AG08396 (cell line): Measurements from ENCODE around the gene ITLN1.

ENCODE experiments used
- DNase-seq: peaks from one replicate; pipeline ENCODE4 v3.0.0; 2012; ENCODE audit warnings: low spot score, mixed read lengths

The ITLN1 gene

GRCh38 chr1:160855181-160855981 lies 29.6 kb downstream of the ITLN1 start:
- DNase-seq = no peak

DNA sequence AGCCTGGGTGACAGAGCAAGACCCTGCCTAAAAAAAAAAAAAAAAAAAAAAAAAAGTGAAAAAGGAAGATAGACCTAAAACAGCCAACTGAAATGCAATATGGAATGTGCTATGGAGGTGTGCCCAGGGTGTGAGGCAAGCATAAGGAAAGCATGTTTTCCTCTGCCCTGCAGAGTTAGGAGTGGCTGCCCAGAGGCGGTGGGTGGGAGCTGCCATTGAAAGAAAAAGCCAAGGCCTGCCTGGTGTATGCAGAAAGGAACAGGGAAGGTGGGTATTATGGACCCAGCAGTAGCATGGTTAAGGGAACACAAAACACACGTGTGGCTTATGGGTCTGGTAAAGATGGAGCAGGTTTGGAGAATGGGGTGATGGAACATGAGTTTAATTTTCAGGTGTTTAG lies 31.2 kb downstream of the ITLN1 start:
- no peak for DNase-seq

DNA sequence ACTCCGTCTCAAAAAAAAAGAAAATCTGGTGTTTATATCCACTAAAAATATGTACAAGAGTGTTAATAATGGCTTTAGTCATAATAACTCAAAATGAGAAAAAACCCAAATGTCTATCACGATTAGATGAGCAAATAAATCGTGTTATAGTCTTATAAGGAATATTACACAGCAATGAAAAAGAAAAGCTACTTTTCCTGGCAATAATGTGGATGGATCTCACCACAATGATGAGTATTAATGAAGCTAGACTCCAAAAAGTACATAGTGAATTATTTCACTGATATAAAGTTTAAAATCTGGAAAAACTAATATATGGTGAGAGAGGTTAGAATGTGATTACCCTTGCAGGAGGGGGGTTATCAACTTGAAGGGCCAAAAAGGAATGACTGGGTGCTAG lies 32.0 kb downstream of the ITLN1 start:
- no peak for DNase-seq

GRCh38 chr1:160850993-160851392 lies 34.0 kb downstream of the ITLN1 start:
- DNase-seq = no peak

- no peak for DNase-seq
Observed at GRCh38 chr1:160850541-160850940, 34.4 kb downstream of the ITLN1 start.

DNA sequence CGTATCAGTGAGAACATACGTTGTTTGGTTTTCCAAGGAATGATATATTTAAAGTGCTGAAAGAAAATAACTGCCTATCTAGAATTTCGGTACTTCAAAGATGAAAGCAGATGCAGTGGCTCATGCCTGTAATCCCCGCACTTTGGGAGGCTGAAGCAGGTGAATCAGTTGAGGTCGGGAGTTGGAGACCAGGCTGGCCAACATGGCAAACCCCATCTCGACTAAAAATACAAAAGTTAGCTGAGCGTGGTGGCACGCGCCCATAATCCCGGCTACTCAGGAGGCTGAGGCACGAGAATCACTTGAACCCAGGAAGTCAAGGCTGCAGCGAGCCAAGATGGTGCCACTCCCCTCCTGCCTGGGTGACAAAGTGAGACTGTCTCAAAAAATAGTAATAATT lies 38.7 kb downstream of the ITLN1 start:
- DNase-seq = no peak

GRCh38 chr1:160844447-160845232 lies 40.3 kb downstream of the ITLN1 start:
- no peak for DNase-seq

GRCh38 chr1:160841079-160841478 lies 43.9 kb downstream of the ITLN1 start:
- DNase-seq = no peak

DNA sequence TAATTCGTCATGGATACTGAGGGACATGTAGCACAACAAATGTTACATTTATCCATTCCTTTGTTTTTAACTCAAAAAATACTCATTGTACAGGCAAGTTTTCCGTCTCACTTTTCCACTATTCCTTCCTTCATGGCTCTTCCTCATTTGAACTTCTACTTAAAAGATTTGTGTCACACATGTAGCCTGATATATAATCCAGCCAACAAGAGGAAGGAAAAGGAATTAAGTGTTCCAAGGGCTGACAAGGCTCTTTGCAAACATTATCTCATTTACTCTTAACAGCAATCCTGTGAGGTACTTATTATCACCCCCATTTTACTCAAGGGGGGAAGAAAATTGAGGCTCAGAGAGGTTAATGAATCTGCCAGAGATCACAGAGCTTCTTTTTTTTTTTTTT lies 45.2 kb downstream of the ITLN1 start:
- DNase-seq = no peak

DNA sequence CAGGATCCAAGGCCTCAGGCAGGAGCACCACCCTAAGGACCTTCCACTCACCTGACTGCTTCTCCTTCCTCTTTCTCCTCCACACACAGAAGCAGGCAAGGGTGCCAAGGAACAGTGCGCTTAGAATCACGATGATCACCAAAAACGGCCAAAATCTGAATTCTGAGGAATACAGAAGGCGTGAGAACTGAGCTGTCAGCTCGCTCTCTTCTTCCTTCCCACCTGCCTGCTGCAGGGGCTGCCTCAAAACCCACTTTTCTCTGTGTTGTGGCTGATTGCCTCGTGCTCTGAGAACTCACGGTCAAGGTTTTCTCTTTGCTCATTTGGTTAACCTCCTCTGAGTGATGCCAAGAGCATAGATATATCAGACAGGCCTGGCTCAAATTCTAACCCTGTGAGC lies 46.1 kb downstream of the ITLN1 start:
- no peak for DNase-seq

DNA sequence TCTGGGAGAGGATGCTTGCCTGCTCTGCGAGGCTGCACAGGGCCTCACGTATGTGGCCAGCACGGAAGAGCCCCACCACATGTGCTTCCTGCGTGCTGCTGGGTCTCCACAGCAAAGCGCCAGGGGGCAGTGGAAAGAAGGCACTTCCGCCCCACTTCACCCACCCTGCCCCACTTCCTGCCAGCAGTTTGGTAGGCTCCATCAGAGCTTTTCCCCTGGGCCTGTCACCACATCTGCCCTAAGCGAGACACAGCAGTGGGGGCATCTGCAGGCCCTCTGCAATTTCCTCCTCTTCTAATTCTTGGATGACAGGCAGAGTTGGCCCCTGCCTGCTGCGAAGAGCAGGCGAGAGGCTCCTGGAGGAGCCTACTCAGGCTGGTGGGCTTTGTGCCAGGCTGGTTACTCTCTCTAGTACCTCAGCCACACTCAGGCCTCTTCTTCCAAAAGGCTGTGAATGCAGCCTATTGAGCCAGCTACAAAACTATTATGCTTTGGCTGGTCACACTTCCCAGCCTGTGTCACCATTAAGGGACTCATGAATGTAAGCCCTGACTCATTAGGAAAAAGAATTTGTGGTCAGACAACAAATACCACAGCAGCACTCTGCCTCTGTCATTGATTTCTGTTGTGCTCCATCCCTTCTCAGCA lies 47.3 kb downstream of the ITLN1 start:
- no peak for DNase-seq

- no peak for DNase-seq
Observed at GRCh38 chr1:160836981-160837557, 47.9 kb downstream of the ITLN1 start.

DNA sequence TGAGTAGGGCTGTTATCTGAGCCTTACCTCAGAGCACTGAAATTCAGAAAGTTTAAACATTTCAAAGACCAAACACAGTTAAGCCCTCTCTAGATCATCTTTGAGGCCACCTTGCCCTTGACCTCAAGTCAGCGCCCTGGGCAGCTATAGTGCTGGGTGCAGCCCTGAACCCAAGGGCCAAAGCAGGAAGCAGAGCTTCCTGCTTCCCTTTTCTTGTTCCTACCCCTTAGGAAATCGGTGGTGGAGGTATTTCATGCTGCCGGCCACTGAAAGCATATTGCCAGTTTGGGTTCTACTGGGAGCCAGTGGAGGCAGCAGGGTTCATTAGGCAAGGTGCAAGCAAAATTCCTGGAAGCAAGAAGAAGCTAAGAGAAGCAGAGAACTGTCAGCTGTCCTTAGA lies 48.4 kb downstream of the ITLN1 start:
- DNase-seq = no peak

DNA sequence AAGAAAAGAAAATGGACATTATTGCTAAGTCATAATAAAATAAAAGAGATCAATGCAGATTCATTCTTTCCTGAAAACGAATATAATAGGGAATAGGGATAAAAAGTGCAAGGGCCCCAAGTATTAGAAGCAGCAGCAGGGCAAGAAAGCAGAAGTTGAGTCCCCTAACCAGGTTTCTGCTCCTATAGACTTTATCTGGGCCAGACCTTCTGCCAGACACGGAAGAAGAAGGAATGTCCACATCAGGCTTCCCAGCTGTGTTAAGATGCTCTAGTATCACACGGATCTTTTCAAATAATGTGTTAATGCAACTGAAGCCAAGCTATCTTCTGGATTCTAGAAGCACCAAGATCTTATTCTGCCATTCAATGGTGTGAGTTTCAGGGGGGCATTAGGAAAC lies 49.2 kb downstream of the ITLN1 start:
- DNase-seq = no peak

DNA sequence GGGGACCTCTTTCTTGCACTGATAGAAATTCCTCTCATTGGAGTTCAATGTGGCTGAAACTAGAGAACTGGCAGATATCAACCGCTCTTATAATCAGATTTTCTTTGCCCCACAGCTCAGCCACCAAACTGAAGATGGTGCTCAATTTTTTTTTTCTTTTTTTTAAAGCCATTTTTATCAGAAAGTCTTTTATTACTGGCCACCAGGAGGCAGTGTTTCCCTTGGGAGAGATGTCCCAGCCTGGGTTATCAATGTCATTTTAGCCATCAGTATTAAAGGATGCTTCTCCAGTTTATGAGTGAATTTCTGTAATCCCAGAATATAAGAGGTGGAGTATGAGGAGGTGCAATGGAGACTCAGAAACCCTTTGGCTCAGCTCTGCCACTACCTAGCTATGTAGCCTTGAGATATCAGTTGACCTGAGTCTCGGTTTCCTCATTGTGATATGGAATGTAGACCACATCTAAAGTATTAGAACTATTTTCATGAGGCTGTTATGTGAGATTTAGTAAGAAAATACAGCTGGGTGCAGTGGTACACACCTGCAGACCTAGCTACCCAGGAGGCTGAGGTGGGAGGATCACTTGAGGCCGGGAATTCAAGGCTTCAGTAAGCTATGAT lies 49.9 kb downstream of the ITLN1 start:
- peak; percentile 17 for DNase-seq

- peak; percentile 16 for DNase-seq
Observed at GRCh38 chr1:160830321-160831153, 54.4 kb downstream of the ITLN1 start.

DNA sequence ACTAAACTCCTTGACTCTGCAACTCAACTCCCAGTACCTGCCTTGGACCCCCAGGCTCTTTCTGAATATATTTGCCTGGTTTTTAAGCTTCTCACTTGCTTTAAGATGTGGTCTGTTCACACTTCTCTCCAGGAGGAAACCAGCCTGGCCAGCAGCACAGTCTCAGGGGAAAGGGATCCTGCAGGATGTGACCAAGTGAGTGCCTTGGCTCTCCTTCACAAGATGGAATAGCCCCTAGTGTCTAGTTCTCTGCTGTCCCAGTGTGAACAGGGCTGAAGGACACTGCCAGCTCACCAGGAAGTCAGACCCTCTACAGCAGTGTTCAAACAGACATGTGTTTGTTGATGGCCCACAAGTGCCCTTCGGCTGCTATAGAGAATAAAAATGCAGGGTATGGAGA lies 55.2 kb downstream of the ITLN1 start:
- DNase-seq = no peak

DNA sequence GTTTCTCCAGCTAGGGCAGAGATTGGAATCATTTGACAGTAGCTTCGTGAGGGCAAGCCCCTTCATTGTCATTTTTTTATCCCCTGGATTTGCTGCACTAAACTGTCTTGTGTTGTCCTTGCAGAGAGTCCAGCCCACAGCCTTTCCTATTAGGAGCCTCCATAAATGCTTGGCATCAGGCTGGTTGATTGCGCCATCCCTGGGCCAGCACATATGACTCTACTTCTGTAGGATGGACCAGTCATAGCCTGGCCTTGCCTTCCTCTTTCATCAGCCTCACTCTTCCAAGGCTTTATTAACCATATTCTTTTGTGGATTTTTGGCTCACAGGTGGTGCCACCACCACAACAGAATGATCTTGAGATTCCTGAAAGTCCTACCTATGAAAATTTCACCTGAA lies 57.6 kb downstream of the ITLN1 start:
- no peak for DNase-seq

DNA sequence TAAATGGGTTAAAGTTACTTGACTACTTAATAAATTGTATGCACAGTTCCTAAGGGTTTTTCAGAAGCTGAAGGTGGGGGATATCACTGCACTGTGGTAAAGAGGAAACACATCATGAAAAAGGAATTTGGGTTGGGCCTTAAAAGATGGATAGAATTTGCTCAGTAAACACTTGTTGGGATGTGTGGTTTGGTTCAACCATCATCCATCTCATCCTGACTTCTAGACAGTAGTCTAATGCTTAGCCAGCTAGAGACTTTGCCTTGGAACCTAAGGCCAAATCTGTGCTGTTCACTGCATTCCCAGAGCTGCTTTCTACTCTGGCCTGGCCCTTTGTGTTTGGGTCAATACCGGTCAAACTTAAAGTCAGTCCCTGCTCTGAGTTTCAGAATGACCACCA lies 58.4 kb downstream of the ITLN1 start:
- DNase-seq = peak; percentile 9
